OCI-LY3 (cell line): Measurements from ENCODE around the gene CMIP.

Source experiments
- H2AFZ ChIP-seq: fragments of 200-600, 300-600 bp; shearing (Covaris generic); 2 replicates; pipeline ENCODE4 v1.6.0; 2014; ENCODE audit warnings: antibody characterized with exemption, low read depth, low read length
- H3K27ac ChIP-seq: fragments of 200-600, 300-600 bp; sonication (generic); 2 replicates; pipeline ENCODE4 v1.5.1; 2014; ENCODE audit warnings: mild to moderate bottlenecking, low read length, moderate library complexity, mixed read lengths
- H3K27me3 ChIP-seq: fragments of 200-600, 300-600 bp; sonication (generic); 2 replicates; pipeline ENCODE4 v1.6.1; 2014; ENCODE audit warnings: low read depth, low read length, mixed read lengths
- H3K36me3 ChIP-seq: fragments of 200-600, 300-600 bp; sonication (generic); replicated peaks from 2 replicates; pipeline ENCODE3; 2014; ENCODE audit warnings: low read depth, low read length, mixed read lengths
- H3K4me1 ChIP-seq: fragments of 300-600, 200-600 bp; sonication (generic); 2 replicates; pipeline ENCODE4 v1.6.1; 2014; ENCODE audit warnings: low read length, mixed read lengths
- H3K4me2 ChIP-seq: fragments of 200-600, 300-600 bp; sonication (generic); 2 replicates; pipeline ENCODE4 v1.6.1; 2014; ENCODE audit warnings: low read length, mixed read lengths
- H3K4me3 ChIP-seq: fragments of 300-600, 200-600 bp; sonication (generic); 2 replicates; pipeline ENCODE4 v1.5.1; 2014; ENCODE audit warnings: antibody characterized with exemption, mild to moderate bottlenecking, low read length, moderate library complexity
- H3K79me2 ChIP-seq: fragments of 300-600, 200-600 bp; shearing (Covaris generic); 2 replicates; pipeline ENCODE4 v1.6.1; 2014; ENCODE audit warnings: mild to moderate bottlenecking, low read length, mixed read lengths
- H3K9ac ChIP-seq: fragments of 300-600, 200-600 bp; shearing (Covaris generic); 2 replicates; pipeline ENCODE4 v1.6.0; 2014; ENCODE audit warnings: mild to moderate bottlenecking, low read length, moderate library complexity
- H3K9me3 ChIP-seq: fragments of 200-600, 300-600 bp; shearing (Covaris generic); 2 replicates; pipeline ENCODE4 v1.6.1; 2014; ENCODE audit warnings: low read length, mixed read lengths; ENCODE audit not compliant: insufficient read depth
- H4K20me1 ChIP-seq: fragments of 200-600, 300-600 bp; sonication (generic); 2 replicates; pipeline ENCODE4 v1.6.1; 2016; ENCODE audit warnings: low read length, mixed read lengths; ENCODE audit not compliant: insufficient read depth
- EZH2phosphoT487 ChIP-seq: fragments of 200-600 bp; shearing (Covaris generic); IDR thresholded peaks from 2 replicates; pipeline ENCODE4 v1.6.1; 2018; ENCODE audit warnings: antibody characterized with exemption, mixed run types, low read depth
- TF ChIP-seq, protein P1 (sequence below): fragments of 200-600, 300-600 bp; sonication (generic); IDR thresholded peaks from 2 replicates; pipeline ENCODE4 v1.5.1; 2014; ENCODE audit warnings: antibody characterized with exemption, low read length, low read depth

Gene CMIP

GRCh38 chr16:81415751-81416150 is 28.9 kb upstream of the CMIP start:
- no peaks in the 10 kb centered on the region for H4K20me1 ChIP-seq
- no peak overlapping the region for H2AFZ ChIP-seq
- no peak overlapping the region for H3K27ac ChIP-seq

DNA sequence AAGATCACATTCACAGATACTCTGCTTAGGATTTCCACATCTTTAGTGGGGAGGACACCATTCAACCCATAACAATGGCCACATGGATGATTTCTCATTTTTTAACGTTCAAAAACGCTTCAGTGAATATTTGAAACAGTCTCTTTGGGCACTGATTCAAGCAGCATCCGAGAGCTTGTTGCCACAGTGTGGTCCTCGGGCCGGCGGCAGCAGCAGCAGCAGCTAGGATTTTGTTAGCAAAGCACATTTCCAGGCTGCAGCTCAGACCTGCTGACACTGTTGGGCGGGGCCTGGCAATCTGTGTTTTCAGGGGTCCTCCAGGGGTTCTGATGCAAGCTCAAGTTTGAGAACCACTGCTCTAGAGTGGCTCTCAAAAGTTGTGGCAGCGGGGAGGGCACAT is 27.9 kb upstream of the CMIP start:
- Histone ChIP-seq H3K9me3 (no peaks in the 10 kb centered on the region), H3K36me3 (no peaks in the 10 kb centered on the region), H3K4me3 (no peak overlapping the region), H3K4me2 (no peak overlapping the region), H3K79me2 (no peaks in the 10 kb centered on the region), H3K4me1 (peaks cover 8% of the 10 kb centered on the region; the same call in 1 of the 2 replicates), H4K20me1 (no peaks in the 10 kb centered on the region), H3K27ac (no peak overlapping the region), H3K9ac (no peak overlapping the region), H2AFZ (no peak overlapping the region), H3K27me3 (0 out of 2 replicates have a peak, but pooled peaks cover 4% of the 10 kb centered on the region)
- TF ChIP-seq, protein P1, sequence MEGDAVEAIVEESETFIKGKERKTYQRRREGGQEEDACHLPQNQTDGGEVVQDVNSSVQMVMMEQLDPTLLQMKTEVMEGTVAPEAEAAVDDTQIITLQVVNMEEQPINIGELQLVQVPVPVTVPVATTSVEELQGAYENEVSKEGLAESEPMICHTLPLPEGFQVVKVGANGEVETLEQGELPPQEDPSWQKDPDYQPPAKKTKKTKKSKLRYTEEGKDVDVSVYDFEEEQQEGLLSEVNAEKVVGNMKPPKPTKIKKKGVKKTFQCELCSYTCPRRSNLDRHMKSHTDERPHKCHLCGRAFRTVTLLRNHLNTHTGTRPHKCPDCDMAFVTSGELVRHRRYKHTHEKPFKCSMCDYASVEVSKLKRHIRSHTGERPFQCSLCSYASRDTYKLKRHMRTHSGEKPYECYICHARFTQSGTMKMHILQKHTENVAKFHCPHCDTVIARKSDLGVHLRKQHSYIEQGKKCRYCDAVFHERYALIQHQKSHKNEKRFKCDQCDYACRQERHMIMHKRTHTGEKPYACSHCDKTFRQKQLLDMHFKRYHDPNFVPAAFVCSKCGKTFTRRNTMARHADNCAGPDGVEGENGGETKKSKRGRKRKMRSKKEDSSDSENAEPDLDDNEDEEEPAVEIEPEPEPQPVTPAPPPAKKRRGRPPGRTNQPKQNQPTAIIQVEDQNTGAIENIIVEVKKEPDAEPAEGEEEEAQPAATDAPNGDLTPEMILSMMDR: no peak
- TF ChIP-seq EZH2phosphoT487: no peak

More at GRCh38 chr16:81415751-81416150, 28.9 kb upstream of the CMIP start:
- Histone ChIP-seq H3K4me3 (no peak overlapping the region), H3K36me3 (no peaks in the 10 kb centered on the region), H3K9ac (no peak overlapping the region), H3K4me1 (no peaks in the 10 kb centered on the region), H3K79me2 (no peaks in the 10 kb centered on the region), H3K27me3 (peaks cover 7% of the 10 kb centered on the region), H3K4me2 (no peak overlapping the region), H3K9me3 (no peaks in the 10 kb centered on the region)
- TF ChIP-seq, protein P1: no peak
- TF ChIP-seq EZH2phosphoT487: no peak

DNA sequence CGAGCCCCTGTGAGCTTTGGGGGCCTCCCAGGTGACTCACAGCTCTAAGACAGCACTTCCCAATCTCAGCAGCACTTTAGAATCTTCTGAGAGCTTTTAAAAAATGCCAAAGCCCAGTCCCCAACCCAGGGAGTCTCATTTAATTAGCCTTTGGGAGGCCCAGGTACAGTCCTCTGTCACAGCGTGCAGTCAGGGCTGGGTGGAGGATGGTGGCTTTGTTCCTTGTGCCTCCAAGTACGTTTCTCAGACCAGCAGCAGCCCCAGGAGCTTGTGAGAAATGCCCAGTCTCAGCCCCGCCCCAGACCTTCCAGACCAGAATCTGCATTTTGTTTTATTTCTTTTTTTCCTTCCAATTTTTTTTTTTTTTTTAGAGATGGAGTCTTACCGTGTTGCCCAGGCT is 27.4 kb upstream of the CMIP start:
- no peak overlapping the region for H2AFZ ChIP-seq

GRCh38 chr16:81419806-81420205 is 24.8 kb upstream of the CMIP start:
- no peak for TF ChIP-seq EZH2phosphoT487
- TF ChIP-seq, protein P1: no peak
- Histone ChIP-seq H3K27me3 (no peaks in the 10 kb centered on the region), H3K27ac (no peak overlapping the region)

More for the DNA sequence above, 27.4 kb upstream of the CMIP start:
- H3K4me2 ChIP-seq: no peak overlapping the region
- H3K27ac ChIP-seq: no peak overlapping the region
- no peaks in the 10 kb centered on the region for H3K36me3 ChIP-seq
- no peak for TF ChIP-seq EZH2phosphoT487
- TF ChIP-seq, protein P1: no peak
- H4K20me1 ChIP-seq: no peaks in the 10 kb centered on the region
- H3K9me3 ChIP-seq: no peaks in the 10 kb centered on the region
- H3K4me1 ChIP-seq: peaks cover 8% of the 10 kb centered on the region; the same call in 1 of the 2 replicates
- no peaks in the 10 kb centered on the region for H3K79me2 ChIP-seq
- H3K27me3 ChIP-seq: 0 out of 2 replicates have a peak, but pooled peaks cover 4% of the 10 kb centered on the region
- no peak overlapping the region for H3K4me3 ChIP-seq
- H3K9ac ChIP-seq: no peak overlapping the region

More at GRCh38 chr16:81419806-81420205, 24.8 kb upstream of the CMIP start:
- Histone ChIP-seq H3K9ac (no peak overlapping the region), H3K4me3 (no peak overlapping the region), H2AFZ (no peak overlapping the region), H3K4me2 (no peak overlapping the region), H3K36me3 (no peaks in the 10 kb centered on the region), H4K20me1 (no peaks in the 10 kb centered on the region), H3K4me1 (peaks cover 17% of the 10 kb centered on the region), H3K9me3 (no peaks in the 10 kb centered on the region), H3K79me2 (no peaks in the 10 kb centered on the region)
